GM23248 (cell line): Measurements from ENCODE around the gene HTRA1.

Experiments
- EZH2 ChIP-seq: fragments of 200-600 bp; sonication (generic); IDR thresholded peaks from 2 replicates; pipeline ENCODE4 v1.6.1; 2018; ENCODE audit warnings: antibody characterized with exemption, mild to moderate bottlenecking; ENCODE audit not compliant: insufficient read depth, poor library complexity, severe bottlenecking
- EZH2phosphoT487 ChIP-seq: fragments of 200-600 bp; sonication (generic); IDR thresholded peaks from 2 replicates; pipeline ENCODE4 v1.6.1; 2018; ENCODE audit warnings: antibody characterized with exemption, moderate library complexity, mild to moderate bottlenecking, low read depth; ENCODE audit not compliant: insufficient read depth

DNA sequence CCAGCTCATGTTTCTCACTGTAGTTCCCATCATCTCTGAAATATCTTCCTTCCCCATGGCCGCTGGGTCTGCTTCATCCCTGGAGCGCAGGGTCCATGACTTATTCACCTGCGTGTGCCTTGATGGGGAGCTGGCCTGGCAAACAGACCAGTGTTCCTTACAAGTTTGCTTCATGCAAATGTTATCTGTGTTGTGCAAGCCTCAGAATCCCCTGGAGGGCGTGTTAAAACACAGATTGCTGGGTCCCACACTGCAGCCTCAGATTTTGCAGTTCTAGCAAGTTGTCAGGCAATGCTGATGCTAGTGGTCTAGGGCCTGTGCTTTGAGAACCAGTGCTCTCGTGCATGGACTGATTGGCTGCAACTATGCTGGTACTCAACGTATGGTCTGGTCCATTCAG, 92.0 kb downstream of the HTRA1 start:
- TF ChIP-seq EZH2phosphoT487 (no peak), EZH2 (no peak)
